ENCODE results near the gene KCNB1.
"Not testable (repeated sequence)": the region's sequence is repeated elsewhere in the genome, so short reads cannot be mapped to it uniquely, and the experiment has no call there.

KCNB1 gene

DNA sequence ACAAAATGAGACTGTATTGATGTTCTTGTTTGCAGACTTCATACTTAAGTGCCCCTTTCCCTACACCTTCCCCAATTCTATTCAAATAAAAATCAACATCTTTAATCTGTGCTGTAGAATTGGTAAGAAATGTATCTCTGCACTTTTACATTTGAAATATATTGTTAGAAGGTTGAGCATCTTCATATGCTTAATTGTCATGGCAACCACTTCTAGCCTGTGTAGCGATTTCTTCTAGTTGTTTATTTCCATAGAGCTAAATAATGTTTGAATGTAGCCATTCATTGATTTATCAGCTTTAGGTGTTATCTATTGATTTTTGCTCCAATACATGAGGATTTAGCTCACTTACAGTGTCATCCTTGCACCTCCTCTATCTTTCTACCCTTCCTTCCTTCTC is 166.9 kb downstream of the KCNB1 start:
- no peak overlapping the region for H3K4me2 ChIP-seq (ENCODE audit: insufficient read depth, low read length, poor library complexity, severe bottlenecking)
- H3K14ac ChIP-seq (ENCODE audit: low read length), result no peak overlapping the region
- H2BK5ac ChIP-seq (ENCODE audit: low read length), result no peak overlapping the region
- H3K4me3 ChIP-seq (ENCODE audit: low read length in 2 of 2), result no peak overlapping the region
- DNase-seq (ENCODE audit: low spot score), result no peak
- H4K8ac ChIP-seq (ENCODE audit: low read depth, low read length), result no peak overlapping the region
- WGBS, 2 donors (ENCODE audit: extremely low coverage in 2 of 2, insufficient read length in 2 of 2, insufficient replicate concordance in 1 of 2), result no CpG with 5 or more reads among the region's 1 CpG
- H2AK5ac ChIP-seq (ENCODE audit: low read depth, low read length), result no peak overlapping the region
- no peak overlapping the region for H2BK12ac ChIP-seq (ENCODE audit: low read length)
- H3K79me1 ChIP-seq (ENCODE audit: low read depth, low read length), result peaks cover 4% of the 10 kb centered on the region
- H3K27me3 ChIP-seq (ENCODE audit: control insufficient read depth in 3 of 3, insufficient read depth in 3 of 3, low read depth in 1 of 3, low read length in 3 of 3), result peaks cover 19 to 72% (median 39%) of the 10 kb centered on the region in 3 experiments
- H3K27ac ChIP-seq (replicated peaks; ENCODE audit: low read length), result no peak overlapping the region
- H3K4ac ChIP-seq (ENCODE audit: low read length), result no peak overlapping the region
- no peak overlapping the region for H2BK15ac ChIP-seq (ENCODE audit: low read length)
- peaks cover 4 to 9% of the 10 kb centered on the region in 2 donors for H3K4me1 ChIP-seq (ENCODE audit: control insufficient read depth in 2 of 2, insufficient read depth in 1 of 2, low read depth in 1 of 2, low read length in 2 of 2)
- H3K23ac ChIP-seq (ENCODE audit: low read depth, low read length, poor library complexity), result no peak overlapping the region
- no peak overlapping the region for H2BK120ac ChIP-seq (ENCODE audit: low read depth, low read length)
- no peak overlapping the region for H3K18ac ChIP-seq (ENCODE audit: low read length)
- no peak overlapping the region for H2AFZ ChIP-seq (ENCODE audit: low read length)
- H4K91ac ChIP-seq (ENCODE audit: low read depth, low read length, poor library complexity), result no peak overlapping the region
- H3K9me3 ChIP-seq (replicated peaks in 1 of 2; ENCODE audit: control insufficient read depth in 2 of 2, insufficient read depth in 1 of 2, low read depth in 1 of 2, low read length in 2 of 2), result peaks cover 2 to 10% of the 10 kb centered on the region in 2 donors
- H3K9ac ChIP-seq (ENCODE audit: low read depth, low read length, poor library complexity), result no peak overlapping the region
- no peaks in the 10 kb centered on the region for H3K36me3 ChIP-seq (replicated peaks in 1 of 2; ENCODE audit: control insufficient read depth in 2 of 2, insufficient read depth in 2 of 2, low read length in 2 of 2)

DNA sequence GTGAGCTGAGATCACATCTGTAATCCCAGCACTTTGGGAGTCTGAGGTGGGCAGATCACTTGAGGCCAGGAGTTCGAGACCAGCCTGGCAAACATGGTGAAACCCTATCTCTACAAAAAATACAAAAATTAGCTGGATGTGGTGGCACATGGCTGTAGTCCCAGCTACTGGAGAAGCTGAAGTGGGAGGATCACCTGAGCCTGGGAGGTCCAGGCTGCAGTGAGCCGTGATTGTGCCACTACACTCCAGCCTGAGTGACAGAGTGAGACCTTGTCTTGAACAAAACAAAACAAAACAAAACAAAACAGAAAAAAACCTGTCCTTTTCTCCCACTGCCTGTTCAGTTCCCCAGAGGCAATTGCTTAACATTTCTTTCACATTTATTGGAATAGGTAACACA is 168.4 kb downstream of the KCNB1 start:
- not testable (repeated sequence) for H2AFZ ChIP-seq (ENCODE audit: low read length); H3K79me1 ChIP-seq (ENCODE audit: low read depth, low read length); H2BK15ac ChIP-seq (ENCODE audit: low read length); H3K14ac ChIP-seq (ENCODE audit: low read length); H3K9ac ChIP-seq (ENCODE audit: low read depth, low read length, poor library complexity); H2BK12ac ChIP-seq (ENCODE audit: low read length); H3K4ac ChIP-seq (ENCODE audit: low read length); H3K27ac ChIP-seq (replicated peaks; ENCODE audit: low read length); H3K18ac ChIP-seq (ENCODE audit: low read length); H3K4me3 ChIP-seq (ENCODE audit: low read length in 2 of 2); H4K8ac ChIP-seq (ENCODE audit: low read depth, low read length); H2BK120ac ChIP-seq (ENCODE audit: low read depth, low read length); DNase-seq (ENCODE audit: low spot score); H3K36me3 ChIP-seq (replicated peaks in 1 of 2; ENCODE audit: control insufficient read depth in 2 of 2, insufficient read depth in 2 of 2, low read length in 2 of 2); H3K4me2 ChIP-seq (ENCODE audit: insufficient read depth, low read length, poor library complexity, severe bottlenecking); H3K9me3 ChIP-seq (replicated peaks in 1 of 2; ENCODE audit: control insufficient read depth in 2 of 2, insufficient read depth in 1 of 2, low read depth in 1 of 2, low read length in 2 of 2); H2AK5ac ChIP-seq (ENCODE audit: low read depth, low read length); H4K91ac ChIP-seq (ENCODE audit: low read depth, low read length, poor library complexity); H3K23ac ChIP-seq (ENCODE audit: low read depth, low read length, poor library complexity); H3K4me1 ChIP-seq (ENCODE audit: control insufficient read depth in 2 of 2, insufficient read depth in 1 of 2, low read depth in 1 of 2, low read length in 2 of 2); H2BK5ac ChIP-seq (ENCODE audit: low read length)
- no CpG with 5 or more reads among the region's 2 CpGs for WGBS, 2 donors (ENCODE audit: extremely low coverage in 2 of 2, insufficient read length in 2 of 2, insufficient replicate concordance in 1 of 2)
- peaks cover 11 to 56% (median 24%) of the 10 kb centered on the region in 3 experiments for H3K27me3 ChIP-seq (ENCODE audit: control insufficient read depth in 3 of 3, insufficient read depth in 3 of 3, low read depth in 1 of 3, low read length in 3 of 3)
